Hematopoietic multipotent progenitor cell (in vitro differentiated cells): ENCODE measurements around the gene GPR42. TPM values are rescaled to one million over a fixed set of nuclear protein-coding genes. Genes with fewer than 3 reads are reported as not detected.

ENCODE experiments used
- DNase-seq, 3 donors: peaks; one replicate each; pipeline ENCODE4 v3.0.0-alpha.2; 2011 to 2015; ENCODE audit warnings: low read depth in 2 of 3, low spot score in 2 of 3
- total RNA-seq: library from RNA; depleted of rRNA; stranded (reverse); fragments of >200 nt; gene quantifications from one replicate; pipeline ENCODE4 v1.2.3, GENCODE V29; 2012

Gene GPR42
- not detected for total RNA-seq

DNA sequence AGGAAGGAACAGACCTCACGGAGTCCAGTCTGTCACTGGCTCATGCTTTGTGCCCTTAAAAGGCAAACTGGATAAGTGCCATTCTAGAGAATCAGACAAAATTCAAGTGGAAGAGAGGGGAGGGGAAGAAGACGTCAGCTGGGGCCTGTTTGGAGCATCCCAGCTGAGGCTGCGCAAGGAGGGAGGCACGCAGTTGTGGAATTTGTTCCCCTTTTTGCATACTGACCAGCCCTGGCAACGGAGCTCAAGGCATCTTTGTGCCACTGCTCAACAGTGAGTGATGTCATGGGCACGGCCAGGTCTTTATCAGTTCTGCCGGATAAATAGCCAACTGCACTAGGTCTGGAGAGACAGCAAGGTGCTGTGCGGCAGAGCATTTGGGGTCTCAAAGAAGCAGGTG, at the start of gene GPR42:
TSS of gene GPR42 (plus strand) at position 347 of the 400 bp plus-strand sequence. CDS start 292 bp downstream, outside the sequence.
- DNase-seq, result no peak

DNA sequence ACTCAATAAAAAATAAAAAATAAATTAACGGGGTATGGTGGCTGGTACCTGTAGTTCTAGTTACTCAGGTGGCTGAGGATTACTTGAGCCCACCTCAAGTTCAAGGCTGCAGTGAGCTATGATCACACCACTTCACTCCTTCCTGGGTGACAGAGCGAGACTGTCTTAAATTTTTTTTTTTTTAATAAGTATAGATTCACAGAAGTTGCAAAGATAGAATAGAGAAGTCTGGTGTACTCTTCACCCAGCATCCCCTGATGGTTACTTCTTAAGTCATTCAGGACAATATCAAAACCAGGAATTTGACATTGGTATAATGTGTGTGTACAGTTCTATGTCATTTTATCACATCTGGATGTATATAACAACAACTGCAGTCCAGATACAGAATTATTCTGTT, 49.6 kb upstream of the GPR42 start:
- no peak for DNase-seq

DNA sequence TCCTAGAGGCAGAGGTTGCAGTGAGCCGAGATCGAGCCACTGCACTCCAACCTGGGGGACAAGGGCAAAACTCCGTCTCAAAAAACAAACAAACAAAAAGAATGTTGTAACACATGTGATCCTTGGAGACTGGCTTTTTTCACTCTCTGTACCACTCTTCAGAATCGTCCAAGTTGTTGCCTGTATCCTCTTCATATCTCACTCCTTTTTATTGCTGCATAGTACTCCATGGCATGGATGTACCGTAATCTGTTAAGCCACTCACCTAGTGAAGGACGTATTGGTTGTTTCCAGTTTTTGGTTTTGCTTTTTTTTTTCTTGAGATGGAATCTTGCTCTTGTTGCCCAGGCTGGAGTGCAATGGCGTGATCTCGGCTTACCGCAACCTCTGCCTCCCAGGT, 48.9 kb upstream of the GPR42 start:
- no peak for DNase-seq

DNA sequence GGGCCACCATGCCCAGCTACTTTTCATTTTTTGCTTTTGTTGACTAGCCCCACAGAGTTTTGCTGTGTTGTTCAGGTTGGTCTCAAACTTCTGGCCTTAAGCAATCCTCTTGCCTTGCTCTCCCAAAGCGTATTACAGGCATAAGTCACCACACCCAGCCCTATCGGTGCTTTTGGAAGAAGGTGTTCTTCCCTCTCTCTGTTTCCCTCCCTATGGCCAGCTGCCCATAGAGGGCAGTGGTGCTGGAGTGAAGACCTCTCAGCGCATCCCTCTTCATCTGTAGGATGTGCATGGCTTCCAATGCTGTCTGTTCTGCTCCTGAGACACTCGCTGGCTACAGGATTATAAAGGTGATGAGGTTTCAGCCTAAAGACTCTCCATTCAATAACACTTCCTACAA, 43.2 kb upstream of the GPR42 start:
- no peak for DNase-seq

GRCh38 chr19:35328851-35329285, 42.0 kb upstream of the GPR42 start, which contains the start of gene CD22:
TSS of gene CD22 (plus strand) at chr19:35329187. CDS start at chr19:35332041, 2,854 bp downstream.
- peak in 2 of 3 donors; percentile 73 to 84 for DNase-seq

DNA sequence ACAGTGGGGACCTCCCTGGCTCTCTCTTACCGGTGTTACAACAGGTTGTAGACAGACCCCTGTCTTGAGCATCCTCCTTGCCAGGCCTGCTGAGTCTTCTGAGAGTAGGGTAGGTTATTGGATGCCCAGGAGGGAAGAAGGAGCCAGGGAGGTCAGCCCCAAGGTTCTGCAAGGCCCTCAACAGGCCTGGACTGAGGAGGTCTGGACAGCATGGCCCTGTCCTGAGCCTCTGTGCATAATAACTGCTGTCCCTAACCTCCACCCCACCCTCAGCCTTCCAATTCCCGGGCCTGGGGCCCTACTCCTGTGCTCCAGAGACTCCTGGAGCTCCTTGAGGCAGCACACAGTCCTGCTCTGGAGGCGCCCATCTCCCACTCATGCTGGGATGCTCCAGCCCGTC, 41.5 kb upstream of the GPR42 start:
- DNase-seq, result no peak

DNA sequence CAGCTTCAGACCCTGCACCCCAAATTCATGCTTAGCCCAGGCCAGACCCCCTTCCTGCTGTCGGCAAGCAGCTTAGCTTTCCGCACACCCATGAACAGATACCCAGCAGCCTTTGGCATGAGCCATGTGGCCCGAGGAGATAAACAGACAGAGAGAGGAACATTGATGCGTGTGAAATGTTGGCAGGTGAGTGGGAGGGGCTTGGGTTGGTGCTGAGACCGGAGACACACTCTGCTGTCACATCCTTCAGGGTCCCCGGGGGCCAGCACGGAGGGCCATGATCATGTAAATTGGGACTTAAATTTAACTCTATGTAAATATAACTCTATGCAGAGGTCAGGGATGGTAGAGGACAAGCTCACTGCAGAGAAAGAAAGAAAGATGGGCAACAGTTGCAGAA, 40.4 kb upstream of the GPR42 start:
- DNase-seq, result no peak

- DNase-seq, result no peak
Observed at GRCh38 chr19:35331551-35332214, 39.2 kb upstream of the GPR42 start.

DNA sequence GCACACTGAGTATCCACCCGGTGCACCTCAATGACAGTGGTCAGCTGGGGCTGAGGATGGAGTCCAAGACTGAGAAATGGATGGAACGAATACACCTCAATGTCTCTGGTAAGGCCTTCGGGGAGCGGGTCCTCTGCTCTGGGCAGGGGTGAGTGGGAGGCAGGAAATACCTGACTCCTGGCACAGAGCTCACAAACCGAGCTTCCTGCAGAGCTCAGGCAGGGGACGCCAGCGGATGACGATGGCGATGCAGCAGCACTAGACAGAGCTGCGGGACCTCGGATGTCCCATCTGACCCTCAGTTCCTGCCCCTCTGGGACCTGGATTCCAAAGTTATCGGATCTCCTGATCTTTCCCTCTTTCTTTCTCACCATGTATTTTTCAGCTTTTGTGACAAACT, 38.1 kb upstream of the GPR42 start:
- no peak for DNase-seq

GRCh38 chr19:35334144-35334753, 36.6 kb upstream of the GPR42 start:
- DNase-seq, result no peak

DNA sequence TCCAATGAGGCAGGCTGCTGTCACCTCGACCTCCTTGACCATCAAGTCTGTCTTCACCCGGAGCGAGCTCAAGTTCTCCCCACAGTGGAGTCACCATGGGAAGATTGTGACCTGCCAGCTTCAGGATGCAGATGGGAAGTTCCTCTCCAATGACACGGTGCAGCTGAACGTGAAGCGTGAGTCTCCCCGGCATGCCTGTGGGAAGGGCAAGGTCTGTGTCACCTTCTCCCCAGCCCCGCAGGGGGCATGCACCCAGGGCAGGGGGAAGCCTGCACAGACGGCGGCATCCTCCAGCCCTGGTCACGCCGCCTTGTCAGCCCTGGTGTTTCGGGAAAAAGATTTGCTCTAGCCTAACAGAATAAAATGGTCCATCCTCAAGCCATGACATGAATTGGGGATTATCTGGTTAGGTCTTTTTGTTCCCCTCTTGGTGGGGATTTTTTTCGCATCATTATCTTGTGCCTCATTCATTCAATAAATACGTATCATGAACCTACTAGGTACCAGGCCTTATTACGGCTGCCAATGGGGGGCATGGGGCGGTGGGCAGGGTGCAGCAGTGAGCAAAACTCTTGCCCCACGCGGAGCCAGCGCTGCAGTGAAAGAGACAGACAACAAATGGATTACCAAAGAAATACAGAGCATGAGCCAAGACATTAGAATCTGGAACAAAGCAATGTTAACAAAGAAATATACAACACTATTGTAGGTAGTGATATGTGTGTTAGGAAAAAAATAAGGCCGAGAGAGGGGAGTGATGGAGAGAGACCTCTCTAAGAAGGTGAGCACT, 34.5 kb upstream of the GPR42 start:
- DNase-seq, result no peak

- no peak for DNase-seq
Observed at GRCh38 chr19:35337097-35337983, 33.5 kb upstream of the GPR42 start.

DNA sequence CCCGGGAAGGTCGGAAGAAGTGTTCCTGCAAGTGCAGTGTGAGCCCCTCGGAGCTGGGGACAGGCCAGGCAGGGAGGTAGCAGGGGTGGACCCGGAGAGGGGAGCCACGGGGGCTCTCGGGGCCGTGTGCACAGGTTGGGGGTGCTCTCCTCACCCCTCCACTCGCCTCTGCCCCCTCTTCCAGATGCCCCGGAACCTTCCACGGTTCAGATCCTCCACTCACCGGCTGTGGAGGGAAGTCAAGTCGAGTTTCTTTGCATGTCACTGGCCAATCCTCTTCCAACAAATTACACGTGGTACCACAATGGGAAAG, 32.9 kb upstream of the GPR42 start:
- DNase-seq, result no peak

- no peak for DNase-seq
Observed at GRCh38 chr19:35340431-35340830, 30.4 kb upstream of the GPR42 start.

DNA sequence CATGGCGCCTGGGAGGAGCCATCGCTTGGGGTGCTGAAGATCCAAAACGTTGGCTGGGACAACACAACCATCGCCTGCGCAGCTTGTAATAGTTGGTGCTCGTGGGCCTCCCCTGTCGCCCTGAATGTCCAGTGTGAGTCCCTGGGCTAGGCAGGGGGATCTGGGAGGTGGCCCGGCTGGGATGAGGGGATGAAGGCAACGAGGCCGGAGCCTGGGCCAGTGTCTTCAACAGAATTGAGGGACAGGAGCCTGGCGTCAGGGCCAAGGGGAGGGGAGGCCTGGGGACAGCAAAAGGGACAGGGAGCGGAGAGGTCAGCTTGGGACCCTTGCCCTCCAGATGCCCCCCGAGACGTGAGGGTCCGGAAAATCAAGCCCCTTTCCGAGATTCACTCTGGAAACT, 29.9 kb upstream of the GPR42 start:
- DNase-seq, result no peak

DNA sequence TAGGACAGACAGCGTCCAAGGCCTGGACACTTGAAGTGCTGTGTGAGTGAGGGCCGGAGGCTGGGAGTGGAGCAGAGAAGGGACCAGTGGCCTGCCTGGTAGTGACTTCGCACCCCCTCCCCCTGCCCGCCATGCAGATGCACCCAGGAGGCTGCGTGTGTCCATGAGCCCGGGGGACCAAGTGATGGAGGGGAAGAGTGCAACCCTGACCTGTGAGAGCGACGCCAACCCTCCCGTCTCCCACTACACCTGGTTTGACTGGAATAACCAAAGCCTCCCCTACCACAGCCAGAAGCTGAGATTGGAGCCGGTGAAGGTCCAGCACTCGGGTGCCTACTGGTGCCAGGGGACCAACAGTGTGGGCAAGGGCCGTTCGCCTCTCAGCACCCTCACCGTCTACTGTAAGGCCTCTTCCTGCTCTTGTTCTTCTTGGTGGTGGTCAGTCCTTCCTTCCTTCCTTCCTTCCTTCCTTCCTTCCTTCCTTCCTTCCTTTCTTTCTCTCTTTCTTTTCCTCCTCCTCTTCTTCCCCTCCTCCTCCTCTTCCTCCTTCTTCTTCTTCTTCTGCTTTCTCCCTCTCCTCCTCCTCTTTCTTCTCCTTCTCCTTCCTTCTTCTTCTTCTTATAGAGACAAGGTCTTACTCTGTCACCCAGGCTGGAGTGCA, 29.2 kb upstream of the GPR42 start:
- no peak for DNase-seq

GRCh38 chr19:35342430-35342829, 28.4 kb upstream of the GPR42 start:
- DNase-seq, result no peak

DNA sequence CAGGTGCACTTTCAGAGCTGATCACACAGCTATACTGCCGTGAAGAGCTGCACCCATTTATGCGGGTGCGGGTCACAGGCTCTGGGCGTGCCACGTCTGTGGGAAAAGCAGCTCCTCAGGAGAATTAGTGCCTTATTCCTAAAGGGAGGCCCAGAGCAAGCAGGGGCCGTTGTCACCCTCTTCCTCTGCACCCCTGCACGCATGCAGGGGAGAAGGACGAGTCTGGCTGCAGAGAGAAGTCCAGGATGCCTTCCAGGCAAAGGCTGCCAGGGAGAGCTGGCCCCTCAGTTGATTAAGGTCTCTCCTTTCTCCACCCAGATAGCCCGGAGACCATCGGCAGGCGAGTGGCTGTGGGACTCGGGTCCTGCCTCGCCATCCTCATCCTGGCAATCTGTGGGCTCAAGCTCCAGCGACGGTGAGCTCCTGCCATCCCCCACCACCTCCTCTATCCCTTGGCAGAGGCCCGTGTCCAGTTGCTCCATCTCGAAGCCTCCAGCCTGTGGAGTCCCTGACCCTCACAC, 26.3 kb upstream of the GPR42 start:
- no peak for DNase-seq

GRCh38 chr19:35345671-35346111, 25.2 kb upstream of the GPR42 start:
- DNase-seq, result no peak
